WI38 (cell line): Measurements from ENCODE around the gene ANKLE1.
A peak's percentile ranks its signal among the peaks of the same experiment; 100 is the strongest.

Source experiments
- H3K4me3 ChIP-seq: 2 replicates; pipeline ENCODE4 v1.5.1; 2011; ENCODE audit warnings: low read depth, mild to moderate bottlenecking, control low read depth, low read length
- CTCF ChIP-seq: IDR thresholded peaks from 2 replicates; pipeline ENCODE4 v1.5.1; 2012; ENCODE audit warnings: low read depth, mild to moderate bottlenecking, control low read depth, low read length

Gene ANKLE1

GRCh38 chr19:17305517-17306284 is 24.0 kb downstream of the ANKLE1 start, which contains the start of gene MRPL34:
Gene MRPL34 (plus strand): TSS chr19:17305872. CDS start chr19:17305893, 21 bp downstream.
- H3K4me3 ChIP-seq = peak within 1 kb of the TSS; percentile 82
- TF ChIP-seq CTCF = peak; percentile 56

GRCh38 chr19:17306285-17306714 is 24.6 kb downstream of the ANKLE1 start:
- peak overlapping the region; percentile 82 for H3K4me3 ChIP-seq
- TF ChIP-seq CTCF = no peak

GRCh38 chr19:17307876-17308377 is 26.2 kb downstream of the ANKLE1 start:
- no peak overlapping the region for H3K4me3 ChIP-seq
- TF ChIP-seq CTCF = no peak

GRCh38 chr19:17309198-17309964 is 27.7 kb downstream of the ANKLE1 start, which contains the start of gene DDA1:
Gene DDA1 (plus strand): TSS chr19:17309563. CDS start chr19:17309655, 92 bp downstream.
- TF ChIP-seq CTCF = no peak
- H3K4me3 ChIP-seq = peak within 1 kb of the TSS; percentile 99

GRCh38 chr19:17309965-17310461 is 28.3 kb downstream of the ANKLE1 start:
- peak overlapping the region; percentile 99 for H3K4me3 ChIP-seq
- no peak for TF ChIP-seq CTCF

- H3K4me3 ChIP-seq = peak overlapping the region; percentile 29; the same call in 1 of the 2 replicates
- TF ChIP-seq CTCF = no peak
Observed at GRCh38 chr19:17311455-17312188, 29.9 kb downstream of the ANKLE1 start.
